Mesenteric fat pad (tissue), 1 donor: Measurements from ENCODE around the gene MARS2. TPM values are rescaled to one million over a fixed set of nuclear protein-coding genes. Genes with fewer than 3 reads are reported as not detected.
"Not testable (repeated sequence)": the region's sequence is repeated elsewhere in the genome, so short reads cannot be mapped to it uniquely, and the experiment has no call there.

ENCODE experiments used
- DNase-seq: peaks from one replicate; pipeline ENCODE4 v3.0.0-alpha.2; 2020; ENCODE audit warnings: low spot score
- total RNA-seq: library from RNA; stranded (reverse); fragmentation: NEBNext Ultra II Directional; extraction: Animal tissue kit (Norgen Biotek cat#: 25700); gene quantifications from one replicate; pipeline ENCODE4 v1.2.1, GENCODE V29; 2021
- donor health status: DM: yes; HTN: yes; CAD: no.

Gene MARS2
- total RNA-seq, 1 donor from 2014 or later = 8.0 TPM

DNA sequence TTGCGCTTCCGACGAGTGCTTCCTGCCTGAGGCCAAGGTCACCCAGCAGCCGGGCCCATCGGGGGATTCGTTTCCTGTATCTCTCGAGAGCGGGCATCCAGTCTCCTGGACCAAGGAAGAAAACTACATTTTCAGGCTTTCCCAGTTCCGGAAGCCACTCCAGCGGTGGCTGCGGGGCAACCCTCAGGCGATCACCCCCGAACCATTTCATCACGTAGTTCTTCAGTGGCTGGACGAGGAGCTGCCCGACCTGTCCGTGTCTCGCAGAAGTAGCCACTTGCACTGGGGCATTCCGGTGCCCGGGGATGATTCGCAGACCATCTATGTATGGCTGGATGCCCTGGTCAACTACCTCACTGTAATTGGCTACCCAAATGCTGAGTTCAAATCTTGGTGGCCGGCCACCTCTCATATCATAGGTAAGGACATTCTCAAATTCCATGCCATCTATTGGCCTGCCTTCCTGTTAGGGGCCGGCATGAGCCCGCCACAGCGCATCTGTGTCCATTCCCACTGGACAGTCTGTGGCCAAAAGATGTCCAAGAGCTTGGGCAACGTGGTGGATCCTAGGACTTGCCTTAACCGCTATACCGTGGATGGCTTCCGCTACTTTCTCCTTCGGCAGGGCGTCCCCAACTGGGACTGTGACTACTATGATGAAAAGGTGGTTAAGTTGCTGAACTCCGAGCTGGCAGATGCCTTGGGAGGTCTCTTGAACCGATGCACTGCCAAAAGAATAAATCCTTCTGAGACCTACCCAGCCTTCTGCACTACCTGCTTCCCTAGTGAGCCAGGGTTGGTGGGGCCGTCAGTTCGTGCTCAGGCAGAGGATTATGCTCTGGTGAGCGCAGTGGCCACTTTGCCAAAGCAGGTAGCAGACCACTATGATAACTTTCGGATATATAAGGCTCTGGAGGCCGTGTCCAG, 1.0 kb downstream of the MARS2 start:
- DNase-seq = no peak

DNA sequence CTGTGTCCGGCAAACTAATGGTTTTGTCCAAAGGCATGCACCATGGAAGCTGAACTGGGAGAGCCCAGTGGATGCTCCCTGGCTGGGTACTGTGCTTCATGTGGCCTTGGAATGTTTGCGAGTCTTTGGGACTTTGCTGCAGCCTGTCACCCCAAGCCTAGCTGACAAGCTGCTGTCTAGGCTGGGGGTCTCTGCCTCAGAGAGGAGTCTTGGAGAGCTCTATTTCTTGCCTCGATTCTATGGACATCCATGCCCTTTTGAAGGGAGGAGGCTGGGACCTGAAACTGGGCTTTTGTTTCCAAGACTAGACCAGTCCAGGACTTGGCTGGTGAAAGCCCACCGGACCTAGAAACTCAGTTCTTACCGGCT, 1.7 kb downstream of the MARS2 start:
- DNase-seq = no peak

DNA sequence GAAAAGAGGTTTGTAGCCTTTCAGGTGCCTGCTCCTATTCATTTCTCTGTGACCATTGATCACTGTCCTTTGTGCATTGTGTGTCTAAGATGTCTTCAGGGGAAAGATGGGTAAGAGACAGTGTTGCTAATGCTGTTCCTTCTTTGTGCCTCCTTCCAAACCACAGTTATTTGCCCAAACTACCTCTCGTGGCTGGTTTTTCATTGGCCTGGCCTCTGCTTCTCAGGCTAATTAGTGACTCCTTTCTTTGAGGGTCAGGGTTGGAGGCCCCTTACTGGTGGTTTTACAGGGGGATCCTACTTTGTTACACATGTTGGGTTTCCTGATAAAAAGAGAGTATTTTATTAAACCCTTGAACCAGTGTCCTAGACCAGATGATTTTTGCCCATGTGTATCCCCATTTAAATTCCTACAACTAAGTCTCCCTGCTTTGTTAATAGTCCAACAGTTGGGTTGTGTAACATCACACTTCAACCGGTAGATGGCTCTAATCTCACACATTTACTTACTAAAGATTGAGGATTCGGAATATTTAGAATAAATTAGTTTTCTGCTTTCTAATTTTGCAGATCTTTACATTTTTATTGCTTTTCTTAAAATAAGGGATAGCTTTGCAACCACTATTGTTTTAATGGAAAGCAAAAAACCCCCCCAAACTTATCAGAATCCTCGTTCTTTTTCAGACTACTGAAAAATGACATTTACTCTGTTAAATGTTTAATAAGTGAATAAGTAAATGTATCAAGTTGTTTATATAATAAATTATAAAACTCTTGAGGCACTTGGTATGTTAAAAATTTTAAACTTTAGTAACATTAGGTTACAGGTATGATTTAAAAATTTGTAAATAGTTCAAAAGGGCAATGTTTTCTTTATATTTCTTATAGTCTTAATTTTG, 2.4 kb downstream of the MARS2 start:
- DNase-seq = no peak

DNA sequence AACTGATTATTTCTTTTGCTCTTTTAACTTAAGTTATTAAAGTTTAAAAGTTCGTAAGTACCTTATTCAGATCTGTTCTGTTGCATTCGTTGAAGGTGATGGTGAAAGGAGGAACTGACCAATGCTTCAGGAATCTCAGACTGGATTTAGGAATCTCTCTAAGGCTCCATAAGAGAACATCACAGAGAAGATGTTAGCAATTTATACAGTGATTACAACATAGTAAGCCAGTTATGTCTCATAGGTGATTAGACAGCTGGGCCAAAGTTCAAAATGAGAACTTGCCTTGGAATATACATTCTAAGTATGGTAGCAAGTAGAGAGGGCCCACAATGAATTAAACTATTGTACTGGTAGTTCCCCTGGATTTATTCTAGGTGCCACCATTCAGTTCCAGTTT, 3.2 kb downstream of the MARS2 start:
- no peak for DNase-seq

DNA sequence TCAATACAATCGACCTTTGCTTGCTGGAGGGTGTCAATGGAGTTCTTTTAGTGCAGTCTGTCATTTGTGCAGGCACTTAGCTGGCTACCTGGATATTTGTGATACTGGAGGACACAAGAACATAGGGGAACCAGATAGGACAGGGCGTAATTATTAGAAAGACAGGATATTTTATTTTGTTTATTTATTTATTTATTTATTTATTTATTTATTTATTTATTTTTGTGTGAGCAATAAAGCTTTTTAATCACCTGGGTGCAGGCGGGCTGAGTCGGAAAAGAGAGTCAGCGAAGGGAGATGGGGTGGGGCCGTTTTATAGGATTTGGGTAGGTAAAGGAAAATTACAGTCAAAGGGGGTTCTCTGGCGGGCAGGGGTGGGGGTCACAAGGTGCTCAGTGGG, 4.0 kb downstream of the MARS2 start:
- not testable (repeated sequence) for DNase-seq

DNA sequence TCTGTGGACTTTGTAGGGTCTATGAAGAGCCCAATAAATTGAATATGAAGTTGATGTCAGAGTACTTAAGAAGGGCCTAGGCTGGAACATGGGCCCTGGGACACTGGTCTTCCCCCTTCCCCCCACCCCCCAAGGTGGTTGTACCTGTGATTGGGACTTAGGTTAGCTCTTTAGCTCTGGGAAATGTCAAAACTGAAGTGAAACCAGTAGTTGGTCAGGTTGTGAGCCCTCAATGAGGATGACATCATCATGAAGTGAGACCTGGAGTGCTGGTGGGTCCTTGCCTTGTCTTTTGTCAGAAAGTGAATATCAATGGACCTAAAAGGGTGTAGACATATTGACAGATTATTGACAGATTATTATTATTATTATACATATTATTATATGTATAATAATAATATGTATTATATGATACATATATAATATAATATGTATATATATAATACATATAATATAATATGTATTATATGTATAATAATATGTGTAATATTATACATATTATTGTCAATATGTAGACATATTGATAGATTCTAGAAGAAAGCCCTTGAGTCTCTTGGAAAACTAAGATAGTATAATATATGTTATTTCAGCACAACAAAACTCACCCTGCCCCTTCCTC, 5.4 kb downstream of the MARS2 start:
- no peak for DNase-seq

DNA sequence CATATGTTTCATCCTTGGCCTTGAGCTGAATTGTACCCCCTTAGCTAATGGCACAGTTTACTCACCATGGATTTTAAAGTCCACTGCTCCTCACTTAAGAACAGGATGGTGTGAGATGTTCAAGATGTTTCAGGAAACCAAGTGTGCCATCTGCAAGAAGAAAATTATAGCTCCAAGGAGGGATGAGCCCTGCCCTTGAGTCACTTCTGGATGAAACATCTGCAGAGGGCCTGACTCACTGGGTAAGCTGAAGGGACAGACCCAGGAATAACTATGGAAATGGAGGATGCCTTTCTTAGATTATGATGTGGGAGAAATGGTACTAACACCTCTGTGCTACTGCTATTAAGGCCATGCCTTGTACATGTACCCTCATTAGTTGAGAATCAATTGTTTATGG, 6.4 kb downstream of the MARS2 start:
- DNase-seq = no peak

DNA sequence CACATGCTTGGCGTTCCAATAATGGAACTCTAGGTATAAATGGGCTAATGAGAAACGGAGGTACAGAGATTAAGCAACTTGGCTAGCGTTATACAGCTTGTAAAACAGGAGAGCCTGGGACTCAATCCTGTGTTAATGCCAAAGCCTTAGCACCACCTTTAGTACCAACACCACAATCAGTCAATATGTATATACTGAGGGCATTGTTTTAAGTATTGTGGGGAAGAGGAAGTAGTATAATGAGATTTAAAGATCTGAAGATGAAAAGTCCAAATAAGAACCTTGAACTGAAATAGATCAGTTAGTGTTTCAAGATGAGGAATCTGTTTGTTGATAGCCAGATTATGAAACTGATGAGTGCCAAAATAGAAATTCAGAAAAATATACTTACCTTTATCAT, 8.1 kb downstream of the MARS2 start:
- DNase-seq = no peak

DNA sequence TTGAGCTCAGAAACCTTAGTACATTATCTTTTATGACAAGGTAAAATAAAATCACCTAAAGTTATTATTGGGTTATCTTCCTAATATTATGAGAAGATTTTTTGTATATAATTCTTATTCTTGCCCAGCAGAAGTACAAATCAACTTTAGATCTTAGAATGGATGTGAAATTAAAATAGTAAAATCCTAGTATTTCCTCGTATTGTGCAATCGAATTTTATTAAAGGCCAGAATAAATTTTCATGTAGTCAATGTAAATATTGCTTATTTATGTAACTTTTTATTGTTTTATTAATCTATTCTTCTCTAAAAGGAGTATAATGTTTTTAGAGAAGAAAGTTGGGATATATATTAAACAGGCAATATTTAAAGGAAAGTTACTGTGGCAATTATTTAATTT, 12.7 kb downstream of the MARS2 start:
- no peak for DNase-seq

DNA sequence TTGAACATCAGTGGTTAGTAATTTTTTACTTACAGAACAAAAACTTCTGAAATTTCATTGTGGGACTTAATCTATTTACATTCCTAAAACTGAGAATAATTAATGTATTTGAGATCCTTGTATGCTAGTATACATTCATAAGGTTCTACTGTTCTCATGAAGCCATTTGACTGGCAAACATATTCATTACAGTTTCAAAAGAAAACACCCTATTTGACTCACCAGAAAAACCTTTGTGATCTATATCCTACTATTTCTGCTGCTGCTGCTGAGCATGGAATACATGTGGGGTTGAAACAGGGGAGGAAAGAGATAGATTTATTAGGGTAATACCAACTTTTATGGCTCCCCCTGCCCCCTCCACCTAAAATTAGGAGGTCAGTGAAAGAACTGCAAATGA, 21.8 kb downstream of the MARS2 start:
- DNase-seq = no peak

DNA sequence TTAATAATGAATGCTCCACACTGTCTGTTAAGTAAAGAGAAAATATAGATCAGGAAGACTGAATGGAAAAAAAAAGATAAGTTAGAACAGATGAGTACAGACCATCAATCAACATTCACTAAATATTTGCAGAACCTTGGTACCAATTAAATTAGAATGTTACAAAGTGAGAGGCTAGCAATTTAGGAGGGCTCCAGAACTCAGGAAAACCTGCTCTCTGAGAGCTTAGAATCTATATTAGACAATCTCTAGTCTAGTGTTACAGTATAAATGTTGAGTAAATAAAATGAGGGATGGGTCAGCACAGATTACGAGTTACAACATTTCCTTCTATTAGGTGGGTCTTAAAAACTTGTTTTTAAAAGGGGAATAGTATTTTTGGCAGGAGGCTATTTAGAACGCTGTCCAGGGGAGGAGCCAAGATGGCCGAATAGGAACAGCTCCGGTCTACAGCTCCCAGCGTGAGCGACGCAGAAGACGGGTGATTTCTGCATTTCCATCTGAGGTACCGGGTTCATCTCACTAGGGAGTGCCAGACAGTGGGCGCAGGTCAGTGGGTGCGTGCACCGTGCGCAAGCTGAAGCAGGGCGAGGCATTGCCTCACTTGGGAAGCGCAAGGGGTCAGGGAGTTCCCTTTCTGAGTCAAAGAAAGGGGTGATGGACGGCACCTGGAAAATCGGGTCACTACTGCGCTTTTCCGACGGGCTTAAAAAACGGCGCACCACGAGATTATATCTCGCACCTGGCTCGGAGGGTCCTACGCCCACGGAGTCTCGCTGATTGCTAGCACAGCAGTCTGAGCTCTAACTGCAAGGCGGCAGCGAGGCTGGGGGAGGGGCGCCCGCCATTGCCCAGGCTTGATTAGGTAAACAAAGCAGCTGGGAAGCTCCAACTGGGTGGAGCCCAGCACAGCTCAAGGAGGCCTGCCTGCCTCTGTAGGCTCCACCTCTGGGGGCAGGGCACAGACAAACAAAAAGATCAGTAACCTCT, 23.7 kb downstream of the MARS2 start:
- not testable (repeated sequence) for DNase-seq

DNA sequence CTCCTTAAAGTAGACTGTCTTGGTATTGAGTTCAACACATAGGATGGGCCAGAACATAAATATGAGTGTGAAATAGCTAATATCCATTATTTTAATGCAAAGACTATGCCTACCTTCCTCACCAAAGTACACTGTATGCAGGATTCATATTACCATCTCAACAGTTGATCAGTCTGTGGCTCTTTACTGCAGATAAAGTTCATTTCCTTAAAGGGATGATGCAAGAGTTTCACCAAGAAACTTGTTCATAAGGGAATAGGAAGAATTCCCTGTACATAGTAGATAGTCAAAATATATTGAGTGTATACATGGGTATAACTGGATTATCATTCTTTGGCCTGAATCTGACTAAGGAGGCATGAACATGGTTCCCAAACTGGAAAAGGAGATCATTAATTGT, 35.0 kb downstream of the MARS2 start:
- DNase-seq = no peak

Other genes with a start within 250 kb of the MARS2 start
- 234 TPM for gene HSPD1, start 205.5 kb upstream of the MARS2 start, total RNA-seq
- gene HSPE1, start 205.0 kb upstream of the MARS2 start, total RNA-seq = 95.8 TPM
- gene MOB4, start 189.3 kb upstream of the MARS2 start, total RNA-seq = 24.3 TPM
- gene RFTN2, start 29.8 kb upstream of the MARS2 start, total RNA-seq = 6.8 TPM
- gene BOLL, start 80.0 kb downstream of the MARS2 start, total RNA-seq = not detected
- gene PLCL1, start 99.2 kb downstream of the MARS2 start, total RNA-seq = 3.6 TPM